HG03064 (cell line): ENCODE data around the gene ACTMAP.
A peak's percentile ranks its signal among the peaks of the same experiment; 100 is the strongest.

Source experiments
- ATAC-seq: cut with Tn5 transposase; IDR thresholded peaks from one replicate; pipeline ENCODE4 v1.9.1; 2021; ENCODE audit warnings: low read depth; ENCODE audit not compliant: unreplicated experiment

ACTMAP gene

GRCh38 chr19:40721936-40722661, 28.2 kb downstream of the ACTMAP start:
- ATAC-seq, result no peak

- ATAC-seq, result no peak
Measured at GRCh38 chr19:40721140-40721486, 29.2 kb downstream of the ACTMAP start.

GRCh38 chr19:40719414-40719894, 30.8 kb downstream of the ACTMAP start:
- ATAC-seq, result no peak

- ATAC-seq, result no peak
Measured at GRCh38 chr19:40718774-40719391, 31.4 kb downstream of the ACTMAP start.

- ATAC-seq, result no peak
Measured at GRCh38 chr19:40717880-40718773, 32.1 kb downstream of the ACTMAP start.

GRCh38 chr19:40717325-40717879, 32.9 kb downstream of the ACTMAP start:
- no peak for ATAC-seq

GRCh38 chr19:40716482-40717324, 33.6 kb downstream of the ACTMAP start, which contains the start of the genes COQ8B and ITPKC:
COQ8B (minus strand) TSS chr19:40716886; CDS start chr19:40714632, 2,254 bp downstream.
ITPKC (plus strand) TSS chr19:40717112; CDS start chr19:40717136, 24 bp downstream.
- ATAC-seq, result peak; percentile 62

GRCh38 chr19:40716031-40716481, 34.2 kb downstream of the ACTMAP start:
- ATAC-seq, result no peak

GRCh38 chr19:40714441-40715299, 35.6 kb downstream of the ACTMAP start:
- ATAC-seq, result peak; percentile 42

GRCh38 chr19:40713939-40714338, 36.3 kb downstream of the ACTMAP start:
- no peak for ATAC-seq

- ATAC-seq, result no peak
Measured at GRCh38 chr19:40709817-40710216, 40.5 kb downstream of the ACTMAP start.

GRCh38 chr19:40707615-40708014, 42.7 kb downstream of the ACTMAP start:
- ATAC-seq, result no peak

- no peak for ATAC-seq
Measured at GRCh38 chr19:40705950-40706619, 44.2 kb downstream of the ACTMAP start.

- no peak for ATAC-seq
Measured at GRCh38 chr19:40705362-40705651, 45.0 kb downstream of the ACTMAP start.

GRCh38 chr19:40704491-40705361, 45.6 kb downstream of the ACTMAP start:
- no peak for ATAC-seq

- ATAC-seq, result no peak
Measured at GRCh38 chr19:40703029-40703755, 47.1 kb downstream of the ACTMAP start.
